ENCODE measurements around the gene WDR20. TPM values are rescaled to one million over a fixed set of nuclear protein-coding genes. Genes with fewer than 3 reads are reported as not detected.
"Not testable (repeated sequence)": the region's sequence is repeated elsewhere in the genome, so short reads cannot be mapped to it uniquely, and the experiment has no call there.

Gene WDR20
- total and polyA plus RNA-seq, 7 donors, result 11.4 to 26.8 (median 20.6) TPM

- Histone ChIP-seq H3K4me1 (peaks cover 25% of the 10 kb centered on the region), H3K36me3 (ENCODE audit: insufficient read depth in 1 of 2, low read depth in 1 of 2) (peaks cover 0 to 5% of the 10 kb centered on the region in 2 donors), H3K27ac (no peak overlapping the region), H3K27me3 (ENCODE audit: insufficient read depth in 3 of 3, low read length in 2 of 3) (no peaks in the 10 kb centered on the region), H3K4me3 (no peak overlapping the region), H3K9me3 (no peaks in the 10 kb centered on the region)
- DNase-seq, result no peak
- TF ChIP-seq, protein P1, sequence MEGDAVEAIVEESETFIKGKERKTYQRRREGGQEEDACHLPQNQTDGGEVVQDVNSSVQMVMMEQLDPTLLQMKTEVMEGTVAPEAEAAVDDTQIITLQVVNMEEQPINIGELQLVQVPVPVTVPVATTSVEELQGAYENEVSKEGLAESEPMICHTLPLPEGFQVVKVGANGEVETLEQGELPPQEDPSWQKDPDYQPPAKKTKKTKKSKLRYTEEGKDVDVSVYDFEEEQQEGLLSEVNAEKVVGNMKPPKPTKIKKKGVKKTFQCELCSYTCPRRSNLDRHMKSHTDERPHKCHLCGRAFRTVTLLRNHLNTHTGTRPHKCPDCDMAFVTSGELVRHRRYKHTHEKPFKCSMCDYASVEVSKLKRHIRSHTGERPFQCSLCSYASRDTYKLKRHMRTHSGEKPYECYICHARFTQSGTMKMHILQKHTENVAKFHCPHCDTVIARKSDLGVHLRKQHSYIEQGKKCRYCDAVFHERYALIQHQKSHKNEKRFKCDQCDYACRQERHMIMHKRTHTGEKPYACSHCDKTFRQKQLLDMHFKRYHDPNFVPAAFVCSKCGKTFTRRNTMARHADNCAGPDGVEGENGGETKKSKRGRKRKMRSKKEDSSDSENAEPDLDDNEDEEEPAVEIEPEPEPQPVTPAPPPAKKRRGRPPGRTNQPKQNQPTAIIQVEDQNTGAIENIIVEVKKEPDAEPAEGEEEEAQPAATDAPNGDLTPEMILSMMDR (IDR thresholded peaks at IDR 0.05), result no peak
- intact Hi-C loops (cut with DNase I), result no loop called here
- 84 to 90% (median 87%) methylated on average over 4 of the region's 4 CpGs for WGBS, 3 donors
- ATAC-seq, result peak in 2 of 4 donors; percentile 59 to 65
Observed at GRCh38 chr14:102171173-102172020, 31.7 kb downstream of the WDR20 start.

DNA sequence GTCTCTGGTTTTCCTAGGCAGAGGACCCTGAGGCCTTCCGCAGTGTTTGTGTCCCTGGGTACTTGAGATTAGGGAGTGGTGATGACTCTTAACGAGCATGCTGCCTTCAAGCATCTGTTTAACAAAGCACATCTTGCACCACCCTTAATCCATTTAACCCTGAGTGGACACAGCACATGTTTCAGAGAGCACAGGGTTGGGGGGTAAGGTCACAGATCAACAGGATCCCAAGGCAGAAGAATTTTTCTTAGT, 32.2 kb downstream of the WDR20 start:
- intact Hi-C loops (cut with DNase I); ATAC-seq: not testable (repeated sequence)

DNA sequence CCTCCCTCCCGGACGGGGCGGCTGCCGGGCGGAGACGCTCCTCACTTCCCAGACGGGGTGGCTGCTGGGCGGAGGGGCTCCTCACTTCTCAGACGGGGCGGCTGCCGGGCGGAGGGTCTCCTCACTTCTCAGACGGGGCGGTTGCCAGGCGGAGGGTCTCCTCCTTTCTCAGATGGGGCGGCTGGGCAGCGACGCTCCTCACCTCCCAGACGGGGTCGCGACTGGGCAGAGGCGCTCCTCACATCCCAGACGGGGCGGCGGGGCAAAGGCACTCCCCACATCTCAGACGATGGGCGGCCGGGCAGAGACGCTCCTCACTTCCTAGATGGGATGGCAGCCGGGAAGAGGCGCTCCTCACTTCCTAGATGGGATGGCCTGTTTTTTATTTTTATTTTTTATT, 33.0 kb downstream of the WDR20 start:
- ATAC-seq, DNase-seq: not testable (repeated sequence)
- WGBS, 3 donors, result 95 to 97% (median 95%) methylated on average over 13 to 30 of the region's 31 CpGs

More for the DNA sequence above, 32.2 kb downstream of the WDR20 start:
- not testable (repeated sequence) for H3K27me3 ChIP-seq (ENCODE audit: insufficient read depth in 3 of 3, low read length in 2 of 3); H3K4me3 ChIP-seq; H3K27ac ChIP-seq; H3K9me3 ChIP-seq; H3K36me3 ChIP-seq (ENCODE audit: insufficient read depth in 1 of 2, low read depth in 1 of 2); DNase-seq
- peaks cover 21% of the 10 kb centered on the region for H3K4me1 ChIP-seq
- 69 to 100% methylated on average over 1 of the region's 2 CpGs; no CpG with 5 or more reads in 1 of the 3 donors for WGBS, 3 donors

DNA sequence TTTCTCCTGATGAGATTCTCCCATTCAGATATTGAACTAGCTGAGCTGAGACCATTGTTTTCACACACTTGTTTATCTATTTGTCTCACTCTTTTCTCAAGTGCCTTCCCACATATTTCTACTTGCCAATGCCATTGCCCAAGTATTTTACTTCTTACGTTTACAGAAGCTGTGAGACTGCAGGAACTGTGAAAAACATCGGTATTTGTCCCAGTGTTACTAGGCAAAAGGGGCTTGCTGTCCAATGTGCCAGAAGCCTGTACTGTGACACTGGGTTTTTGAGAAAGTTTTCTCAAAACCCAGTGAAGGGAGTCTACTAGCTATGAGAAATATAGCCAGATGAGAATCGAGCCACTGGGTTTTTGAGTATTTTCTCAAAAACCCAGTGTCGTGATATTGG, 37.5 kb downstream of the WDR20 start:
- TF ChIP-seq, protein P1 (IDR thresholded peaks at IDR 0.05), result no peak
- no peak overlapping the region for H3K27ac ChIP-seq
- no peak overlapping the region for H3K4me3 ChIP-seq
- 78 to 87% (median 84%) methylated on average over 4 of the region's 4 CpGs for WGBS, 3 donors
- DNase-seq (no peak), ATAC-seq (no peak)
- H3K36me3 ChIP-seq (ENCODE audit: insufficient read depth in 1 of 2, low read depth in 1 of 2), result no peaks in the 10 kb centered on the region
- H3K4me1 ChIP-seq, result peaks cover 34% of the 10 kb centered on the region
- H3K9me3 ChIP-seq, result no peaks in the 10 kb centered on the region
- no peaks in the 10 kb centered on the region for H3K27me3 ChIP-seq (ENCODE audit: insufficient read depth in 3 of 3, low read length in 2 of 3)
- intact Hi-C loops (cut with DNase I), result no loop called here

More for the DNA sequence above, 33.0 kb downstream of the WDR20 start:
- H3K36me3 ChIP-seq (ENCODE audit: insufficient read depth in 1 of 2, low read depth in 1 of 2); H3K4me3 ChIP-seq; H3K27me3 ChIP-seq (ENCODE audit: insufficient read depth in 3 of 3, low read length in 2 of 3); intact Hi-C loops (cut with DNase I); H3K27ac ChIP-seq; H3K9me3 ChIP-seq: not testable (repeated sequence)
- peaks cover 26% of the 10 kb centered on the region for H3K4me1 ChIP-seq

DNA sequence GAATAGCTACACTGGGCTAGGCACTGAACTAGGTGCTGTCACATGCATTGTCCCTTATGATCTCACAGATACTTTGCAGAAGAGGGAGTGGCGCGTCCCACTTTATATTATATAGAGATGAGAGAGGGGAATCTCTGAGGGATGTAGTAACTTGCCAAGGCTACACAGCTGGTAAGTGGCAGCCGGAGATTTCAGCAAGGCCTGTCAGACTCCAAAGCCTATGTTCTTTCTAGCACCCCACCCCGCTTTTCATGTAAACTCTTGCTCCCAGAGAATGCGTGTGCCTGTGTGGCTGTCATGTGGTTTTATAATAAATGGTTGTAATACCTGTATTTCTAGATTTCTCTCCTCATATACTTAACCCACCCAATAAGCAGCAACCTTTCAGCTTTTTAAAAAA, 39.1 kb downstream of the WDR20 start:
- ATAC-seq (peak in 2 of 4 donors; percentile 14 to 16), DNase-seq (no peak)
- Histone ChIP-seq H3K36me3 (ENCODE audit: insufficient read depth in 1 of 2, low read depth in 1 of 2) (no peaks in the 10 kb centered on the region), H3K9me3 (no peaks in the 10 kb centered on the region), H3K27me3 (ENCODE audit: insufficient read depth in 3 of 3, low read length in 2 of 3) (no peaks in the 10 kb centered on the region), H3K27ac (peak overlapping the region; percentile 84), H3K4me1 (peaks cover 49% of the 10 kb centered on the region), H3K4me3 (no peak overlapping the region)
- TF ChIP-seq, protein P1 (IDR thresholded peaks at IDR 0.05), result no peak
- intact Hi-C loops (cut with DNase I), result no loop called here
- WGBS, 3 donors, result 89 to 93% (median 90%) methylated on average over 5 of the region's 5 CpGs

All from psoas muscle (tissue), 8 donors.